GM18870 (cell line): ENCODE results near the gene NFAM1.

Source experiments
- ATAC-seq: cut with Tn5 transposase; IDR thresholded peaks from one replicate; pipeline ENCODE4 v1.9.1; 2021; ENCODE audit warnings: moderate library complexity; ENCODE audit not compliant: unreplicated experiment

The NFAM1 gene

GRCh38 chr22:42337356-42337755, 94.8 kb downstream of the NFAM1 start:
- no peak for ATAC-seq

DNA sequence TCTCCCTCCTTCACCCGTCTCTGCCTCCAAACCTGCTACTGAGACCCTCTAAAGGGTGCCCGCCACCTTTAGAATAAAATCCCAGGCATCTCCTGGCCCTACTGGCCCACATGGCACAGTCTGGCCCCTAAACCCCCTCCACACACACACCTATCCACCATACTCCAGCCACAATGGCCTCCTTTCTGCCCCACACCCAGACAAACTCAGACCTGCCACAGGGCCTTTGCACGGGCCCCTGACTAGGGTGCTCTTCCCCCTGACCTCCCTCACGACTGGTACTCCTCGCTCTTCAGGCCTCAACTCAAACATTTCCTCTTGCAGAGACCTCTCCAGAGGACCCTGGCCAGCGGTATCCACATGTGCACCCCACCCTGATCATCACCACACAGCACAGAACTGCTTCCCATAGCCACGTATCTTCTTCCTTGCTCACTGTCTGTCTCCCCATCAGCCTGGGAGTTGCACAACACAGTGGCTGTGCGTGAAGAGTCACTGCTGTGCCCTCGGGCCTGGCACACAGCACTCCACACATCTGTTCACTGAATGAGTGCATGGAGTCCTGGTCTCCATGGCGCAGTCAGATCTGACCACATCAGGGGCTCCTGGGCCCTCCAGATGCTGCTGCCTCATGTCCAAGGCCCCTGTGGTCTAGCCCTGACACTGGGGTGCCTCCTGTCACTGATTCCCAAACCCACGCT, 95.5 kb downstream of the NFAM1 start:
- no peak for ATAC-seq

GRCh38 chr22:42335839-42336378, 96.3 kb downstream of the NFAM1 start:
- ATAC-seq: no peak

DNA sequence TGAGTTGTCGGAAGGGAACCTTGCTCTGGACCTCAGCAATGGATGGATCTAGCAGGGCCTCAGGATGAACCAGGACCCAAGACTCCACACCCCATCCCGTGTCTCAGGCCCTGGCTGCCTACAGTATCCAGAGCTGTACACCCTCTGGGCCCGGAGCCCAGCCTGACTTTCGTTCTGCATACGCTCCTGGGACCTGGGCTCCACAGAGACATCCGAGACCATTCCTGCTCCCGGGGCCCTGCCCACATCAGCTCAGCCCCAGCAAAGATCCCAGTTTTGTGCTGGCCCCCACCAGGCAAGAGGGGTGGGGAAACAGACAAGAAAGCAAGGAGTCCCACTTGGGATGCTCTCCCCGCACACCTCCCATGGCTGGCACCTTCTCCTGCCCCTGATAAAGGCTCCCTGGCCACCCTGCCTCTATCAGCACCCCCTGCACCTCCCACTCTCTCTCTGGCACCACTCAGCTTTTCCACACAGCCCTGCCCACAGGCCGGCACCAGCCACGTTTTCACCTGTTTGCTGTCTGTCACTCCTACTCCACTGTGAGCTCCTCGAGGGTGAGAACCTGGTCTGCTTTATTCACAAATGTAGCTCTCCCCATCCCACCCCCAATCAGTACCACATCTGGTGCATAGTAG, 97.2 kb downstream of the NFAM1 start:
- no peak for ATAC-seq

DNA sequence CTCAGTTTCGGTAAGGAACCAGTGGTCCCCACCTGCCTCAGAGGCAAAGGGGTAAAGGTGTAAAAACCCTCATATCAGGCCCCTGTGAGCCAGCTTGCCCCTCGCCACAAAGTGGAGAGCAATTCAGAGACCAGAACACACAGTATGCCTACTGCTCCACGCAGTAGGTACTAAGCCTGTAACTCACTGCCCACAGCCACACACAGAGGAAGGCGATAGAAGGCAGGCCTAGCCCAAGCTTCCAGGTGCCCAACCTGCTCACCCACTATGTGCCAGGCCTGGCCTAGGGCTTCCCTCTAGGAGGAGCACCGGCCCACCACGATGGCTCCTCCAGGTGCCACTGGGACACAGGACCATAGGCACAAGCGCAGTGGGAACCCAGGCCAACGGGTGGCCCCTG, 98.7 kb downstream of the NFAM1 start:
- ATAC-seq: no peak

- no peak for ATAC-seq
Measured at GRCh38 chr22:42332089-42332488, 100.1 kb downstream of the NFAM1 start.

GRCh38 chr22:42331014-42331413, 101.2 kb downstream of the NFAM1 start:
- no peak for ATAC-seq
